ENCODE data around the gene FHAD1. TPM values are rescaled to one million over a fixed set of nuclear protein-coding genes. Genes with fewer than 3 reads are reported as not detected.

FHAD1 gene
- total and polyA plus RNA-seq, 9 of the 15 experiments (the other 6 are each of a cell fraction or from before 2014, with no cell fraction given): 0.32 to 2.1 (median 1.5) TPM; not detected in 1

DNA sequence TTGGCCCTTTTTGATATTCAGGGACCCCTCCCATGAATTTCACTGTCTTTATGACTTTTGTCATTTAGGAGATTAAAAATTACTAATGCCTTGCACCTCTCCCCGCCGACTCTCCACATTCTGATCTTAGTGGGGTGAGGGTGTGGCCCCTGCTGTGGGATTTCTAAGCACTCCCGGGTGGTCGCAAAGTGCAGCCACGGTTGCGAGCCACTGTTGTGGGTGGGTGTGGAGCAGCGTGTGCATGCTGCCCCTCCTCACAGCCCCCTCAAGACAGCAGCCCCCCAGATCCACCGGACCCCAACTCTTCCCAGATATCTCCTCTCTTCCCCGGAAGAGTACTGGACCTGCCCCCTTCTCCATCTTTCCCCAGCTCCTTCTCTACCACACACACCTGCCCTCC is 96.1 kb downstream of the FHAD1 start:
- Histone ChIP-seq H3K79me2 (ENCODE audit: control insufficient read depth, insufficient read depth, low read length) (no peaks in the 10 kb centered on the region), H3K4me1 (replicated peaks in 1 of 2; ENCODE audit: control insufficient read depth in 2 of 2, insufficient read depth in 2 of 2, low read length in 2 of 2) (peaks cover 22 to 27% of the 10 kb centered on the region in 2 experiments), H3K9me3 (replicated peaks; ENCODE audit: control insufficient read depth, insufficient read depth, low read depth, low read length) (0 out of 2 replicates have a peak, but pooled peaks cover 3% of the 10 kb centered on the region), H3K9ac (ENCODE audit: insufficient read depth in 1 of 2, low read depth in 2 of 2, low read length in 2 of 2) (no peak overlapping the region; a peak in 2 of 4 replicates), H3K4me2 (ENCODE audit: insufficient read depth, low read length) (no peak overlapping the region), H3K27ac (ENCODE audit: extremely low read depth, low read depth, low read length) (no peak overlapping the region), H3K9me1 (ENCODE audit: control insufficient read depth, insufficient read depth, low read length) (no peaks in the 10 kb centered on the region), H3K36me3 (ENCODE audit: control insufficient read depth, insufficient read depth, low read length) (no peaks in the 10 kb centered on the region), H4K20me1 (replicated peaks; ENCODE audit: control insufficient read depth, insufficient read depth, low read length) (no peaks in the 10 kb centered on the region), H2AFZ (ENCODE audit: low read depth, low read length) (no peak overlapping the region), H3K4me3 (no peak overlapping the region), H3K27me3 (ENCODE audit: control insufficient read depth in 2 of 2, insufficient read depth in 2 of 2, low read length in 2 of 2) (0 out of 5 replicates have a peak, but pooled peaks cover 0 to 6% of the 10 kb centered on the region in 2 experiments)
- in situ Hi-C loops (cut with MboI): no loop called here
- no peak for DNase-seq (ENCODE audit: extremely low read depth in 1 of 4, low spot score in 3 of 4)
- CTCF ChIA-PET (ENCODE audit: low intra/inter-chr PET ratio): no interaction called here
- no peak for ATAC-seq
- intact Hi-C loops (cut with micrococcal nuclease): no loop called here
- BruUV-seq (replicated peaks): no TSS peak
- WGBS (ENCODE audit: insufficient coverage, low coverage, missing lambda C conversion rate): 39% methylated on average over 9 of the region's 9 CpGs
- FAIRE-seq: no peak
- TF ChIP-seq C11orf30 (IDR thresholded peaks at IDR 0.05; ENCODE audit: low read depth) (no peak), MCM5 (IDR thresholded peaks at IDR 0.05; ENCODE audit: low read depth) (no peak), FOS (IDR thresholded peaks at IDR 0.05; ENCODE audit: extremely low read depth, insufficient read length) (no peak), TCF7L2 (IDR thresholded peaks at IDR 0.05; ENCODE audit: low read depth, low read length) (no peak), EHMT2 (IDR thresholded peaks at IDR 0.05) (no peak), ZZZ3 (IDR thresholded peaks at IDR 0.05) (no peak), ZNF316 (IDR thresholded peaks at IDR 0.05) (no peak)
- TF ChIP-seq, protein P1, sequence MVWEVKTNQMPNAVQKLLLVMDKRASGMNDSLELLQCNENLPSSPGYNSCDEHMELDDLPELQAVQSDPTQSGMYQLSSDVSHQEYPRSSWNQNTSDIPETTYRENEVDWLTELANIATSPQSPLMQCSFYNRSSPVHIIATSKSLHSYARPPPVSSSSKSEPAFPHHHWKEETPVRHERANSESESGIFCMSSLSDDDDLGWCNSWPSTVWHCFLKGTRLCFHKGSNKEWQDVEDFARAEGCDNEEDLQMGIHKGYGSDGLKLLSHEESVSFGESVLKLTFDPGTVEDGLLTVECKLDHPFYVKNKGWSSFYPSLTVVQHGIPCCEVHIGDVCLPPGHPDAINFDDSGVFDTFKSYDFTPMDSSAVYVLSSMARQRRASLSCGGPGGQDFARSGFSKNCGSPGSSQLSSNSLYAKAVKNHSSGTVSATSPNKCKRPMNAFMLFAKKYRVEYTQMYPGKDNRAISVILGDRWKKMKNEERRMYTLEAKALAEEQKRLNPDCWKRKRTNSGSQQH (CRISPR knock-in tag; IDR thresholded peaks at IDR 0.05): 0 out of 2 replicates have a peak, but pooled peaks have one; percentile 27
- POLR2A ChIA-PET: interaction anchor here (0.6 to 1.1 kb wide), 4 partner anchors 19 to 191 kb away, joined by 3 to 4 read pairs (median 4); no protein-coding TSS in a partner anchor

Measured in K562 (cell line).